Upper lobe of right lung (tissue), 1 donor: ENCODE measurements around the gene SYNPO. TPM values are rescaled to one million over a fixed set of nuclear protein-coding genes. Genes with fewer than 3 reads are reported as not detected.

ENCODE experiments used
- ATAC-seq: fragments of 200-7000 bp; cut with Tn5 transposase; one replicate; pipeline ENCODE4 v1.9.1; 2020; ENCODE audit warnings: mild to moderate bottlenecking, moderate library complexity
- DNase-seq: peaks from one replicate; pipeline ENCODE4 v3.0.0-alpha.2; 2020
- H3K27ac ChIP-seq: fragments of 200-600 bp; one replicate; pipeline ENCODE4 v1.8.0; 2022
- H3K27me3 ChIP-seq: fragments of 200-600 bp; one replicate; pipeline ENCODE4 v1.8.0; 2022; ENCODE audit warnings: mild to moderate bottlenecking
- H3K36me3 ChIP-seq: fragments of 200-600 bp; one replicate; pipeline ENCODE4 v1.8.0; 2022
- H3K4me1 ChIP-seq: fragments of 200-600 bp; one replicate; pipeline ENCODE4 v1.8.0; 2022
- H3K4me3 ChIP-seq: fragments of 200-600 bp; one replicate; pipeline ENCODE4 v1.8.0; 2022; ENCODE audit warnings: mild to moderate bottlenecking
- H3K9me3 ChIP-seq: fragments of 200-600 bp; one replicate; pipeline ENCODE4 v1.8.0; 2022
- intact Hi-C: fragments of 100-400 bp; cut with DNase I; formaldehyde crosslinking; loops from one replicate; pipeline ENCODE4 v1.11.0; 2022
- total RNA-seq: library from RNA; stranded (reverse); fragmentation: NEBNext Ultra II Directional; extraction: Animal tissue kit (Norgen Biotek cat#: 25700); gene quantifications from one replicate; pipeline ENCODE4 v1.2.1, GENCODE V29; 2021
- TF ChIP-seq, protein P1 (sequence below): fragments of 200-600 bp; IDR thresholded peaks from one replicate; pipeline ENCODE4 v1.8.0; 2022; ENCODE audit warnings: antibody characterized with exemption
- donor health status: DM: no; HTN: yes; CAD: no; lungs with severe emphysema.

The SYNPO gene
- total RNA-seq, 1 donor from 2014 or later, result 151 TPM

DNA sequence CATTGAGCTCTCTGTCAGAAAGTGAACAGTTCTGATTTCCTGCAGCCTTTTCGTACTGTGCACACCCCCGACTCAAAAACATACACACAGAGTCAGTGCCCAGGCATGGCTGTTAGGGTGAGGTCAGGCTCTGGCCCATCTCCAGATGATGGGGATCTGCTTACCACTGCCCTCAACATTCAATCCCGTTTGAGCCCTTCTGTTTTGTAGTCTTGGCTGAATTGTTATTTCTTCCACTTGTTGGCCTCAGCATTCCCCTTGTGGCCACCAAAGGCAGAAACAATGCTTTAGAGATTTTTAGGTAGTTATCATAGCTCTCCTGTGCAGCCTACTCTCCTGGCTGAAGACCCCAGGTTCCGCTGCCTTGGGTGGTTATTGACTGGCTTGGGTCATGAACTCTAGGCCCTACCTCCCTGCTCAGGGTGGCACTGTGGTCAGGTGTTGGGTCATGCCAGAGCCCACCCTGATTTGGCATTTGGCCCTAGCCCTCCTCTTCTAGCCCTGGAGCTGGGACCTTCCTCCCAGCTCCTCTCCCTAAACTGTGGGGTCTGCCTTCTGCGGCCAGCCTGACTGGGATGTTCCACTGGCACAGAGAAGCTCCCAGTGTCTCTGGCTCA lies 12.8 kb downstream of the SYNPO start:
- Histone ChIP-seq H3K36me3 (peaks cover 28% of the 10 kb centered on the region), H3K27me3 (no peaks in the 10 kb centered on the region), H3K4me3 (no peak overlapping the region), H3K9me3 (no peaks in the 10 kb centered on the region), H3K27ac (peak overlapping the region; percentile 47), H3K4me1 (peaks cover 23% of the 10 kb centered on the region)
- intact Hi-C loops, result no loop called here
- no peak for DNase-seq
- TF ChIP-seq, protein P1, sequence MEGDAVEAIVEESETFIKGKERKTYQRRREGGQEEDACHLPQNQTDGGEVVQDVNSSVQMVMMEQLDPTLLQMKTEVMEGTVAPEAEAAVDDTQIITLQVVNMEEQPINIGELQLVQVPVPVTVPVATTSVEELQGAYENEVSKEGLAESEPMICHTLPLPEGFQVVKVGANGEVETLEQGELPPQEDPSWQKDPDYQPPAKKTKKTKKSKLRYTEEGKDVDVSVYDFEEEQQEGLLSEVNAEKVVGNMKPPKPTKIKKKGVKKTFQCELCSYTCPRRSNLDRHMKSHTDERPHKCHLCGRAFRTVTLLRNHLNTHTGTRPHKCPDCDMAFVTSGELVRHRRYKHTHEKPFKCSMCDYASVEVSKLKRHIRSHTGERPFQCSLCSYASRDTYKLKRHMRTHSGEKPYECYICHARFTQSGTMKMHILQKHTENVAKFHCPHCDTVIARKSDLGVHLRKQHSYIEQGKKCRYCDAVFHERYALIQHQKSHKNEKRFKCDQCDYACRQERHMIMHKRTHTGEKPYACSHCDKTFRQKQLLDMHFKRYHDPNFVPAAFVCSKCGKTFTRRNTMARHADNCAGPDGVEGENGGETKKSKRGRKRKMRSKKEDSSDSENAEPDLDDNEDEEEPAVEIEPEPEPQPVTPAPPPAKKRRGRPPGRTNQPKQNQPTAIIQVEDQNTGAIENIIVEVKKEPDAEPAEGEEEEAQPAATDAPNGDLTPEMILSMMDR, result no peak
- no peak for ATAC-seq

DNA sequence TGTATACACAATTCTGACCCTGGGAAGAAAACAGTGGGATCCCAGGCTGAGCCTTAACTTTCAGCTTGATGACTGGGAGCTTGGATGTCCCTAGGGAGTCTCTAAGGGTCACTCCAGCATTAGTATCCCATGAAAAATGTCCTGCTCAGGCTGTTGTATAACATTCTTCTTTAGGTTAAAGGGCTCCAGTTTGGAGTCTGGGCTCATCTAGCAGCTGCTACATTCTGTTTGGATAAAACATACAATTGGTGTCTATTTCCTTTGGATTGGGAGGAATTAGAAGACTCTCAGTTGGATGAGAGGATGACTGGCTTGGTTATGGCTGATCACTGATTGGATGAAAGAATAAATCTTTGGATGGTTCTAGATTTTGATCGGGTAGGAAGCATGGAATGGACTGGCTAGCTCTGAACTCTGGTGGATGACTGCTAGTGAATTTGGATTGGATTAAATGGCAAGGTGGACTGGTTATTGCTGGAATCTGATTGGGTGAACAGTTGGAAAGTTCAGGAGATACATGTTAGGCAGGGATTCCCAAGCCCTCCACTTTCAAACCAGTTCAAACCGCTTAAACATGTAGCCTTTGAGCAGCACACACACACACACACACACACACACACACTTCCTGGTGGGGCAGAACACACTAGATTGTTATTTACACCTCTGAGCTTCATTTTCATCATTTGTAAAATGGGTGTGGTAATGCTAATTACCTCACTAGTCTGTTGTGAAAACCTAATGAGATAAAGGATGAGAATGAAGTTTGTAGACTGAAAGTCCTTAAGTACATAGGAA lies 13.5 kb downstream of the SYNPO start:
- DNase-seq (no peak), ATAC-seq (no peak)
- Histone ChIP-seq H3K4me1 (peaks cover 23% of the 10 kb centered on the region), H3K36me3 (peaks cover 21% of the 10 kb centered on the region), H3K4me3 (no peak overlapping the region), H3K27ac (peak overlapping the region; percentile 47), H3K9me3 (no peaks in the 10 kb centered on the region), H3K27me3 (no peaks in the 10 kb centered on the region)
- intact Hi-C loops, result no loop called here
- TF ChIP-seq, protein P1, result no peak

DNA sequence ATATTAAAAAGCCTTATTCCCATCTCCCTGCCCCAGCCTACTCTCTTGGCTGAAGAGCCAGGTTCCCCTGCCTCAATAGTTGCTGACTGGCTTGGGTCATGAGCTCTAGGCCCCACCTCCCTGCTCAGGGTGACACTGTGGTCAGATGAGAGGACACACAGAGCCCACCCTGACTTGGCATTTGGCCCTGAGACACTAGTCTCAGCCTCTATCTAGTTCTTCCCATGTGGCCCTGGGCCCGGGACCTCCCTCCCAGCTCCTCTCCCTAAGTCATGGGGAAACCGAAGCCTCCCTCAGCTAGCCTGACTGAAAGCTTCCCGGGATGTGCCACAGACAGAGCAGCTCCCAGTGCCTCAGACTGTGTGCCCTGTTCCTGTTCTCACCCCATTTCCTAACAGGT lies 14.8 kb downstream of the SYNPO start:
- Histone ChIP-seq H3K36me3 (peaks cover 11% of the 10 kb centered on the region), H3K4me3 (no peak overlapping the region), H3K27me3 (no peaks in the 10 kb centered on the region), H3K4me1 (peaks cover 25% of the 10 kb centered on the region), H3K9me3 (no peaks in the 10 kb centered on the region), H3K27ac (no peak overlapping the region)
- intact Hi-C loops, result loop anchor here (5.0 kb wide), 1 partner anchor 93 kb away; no protein-coding TSS in a partner anchor
- TF ChIP-seq, protein P1, result no peak
- ATAC-seq (no peak), DNase-seq (no peak)

DNA sequence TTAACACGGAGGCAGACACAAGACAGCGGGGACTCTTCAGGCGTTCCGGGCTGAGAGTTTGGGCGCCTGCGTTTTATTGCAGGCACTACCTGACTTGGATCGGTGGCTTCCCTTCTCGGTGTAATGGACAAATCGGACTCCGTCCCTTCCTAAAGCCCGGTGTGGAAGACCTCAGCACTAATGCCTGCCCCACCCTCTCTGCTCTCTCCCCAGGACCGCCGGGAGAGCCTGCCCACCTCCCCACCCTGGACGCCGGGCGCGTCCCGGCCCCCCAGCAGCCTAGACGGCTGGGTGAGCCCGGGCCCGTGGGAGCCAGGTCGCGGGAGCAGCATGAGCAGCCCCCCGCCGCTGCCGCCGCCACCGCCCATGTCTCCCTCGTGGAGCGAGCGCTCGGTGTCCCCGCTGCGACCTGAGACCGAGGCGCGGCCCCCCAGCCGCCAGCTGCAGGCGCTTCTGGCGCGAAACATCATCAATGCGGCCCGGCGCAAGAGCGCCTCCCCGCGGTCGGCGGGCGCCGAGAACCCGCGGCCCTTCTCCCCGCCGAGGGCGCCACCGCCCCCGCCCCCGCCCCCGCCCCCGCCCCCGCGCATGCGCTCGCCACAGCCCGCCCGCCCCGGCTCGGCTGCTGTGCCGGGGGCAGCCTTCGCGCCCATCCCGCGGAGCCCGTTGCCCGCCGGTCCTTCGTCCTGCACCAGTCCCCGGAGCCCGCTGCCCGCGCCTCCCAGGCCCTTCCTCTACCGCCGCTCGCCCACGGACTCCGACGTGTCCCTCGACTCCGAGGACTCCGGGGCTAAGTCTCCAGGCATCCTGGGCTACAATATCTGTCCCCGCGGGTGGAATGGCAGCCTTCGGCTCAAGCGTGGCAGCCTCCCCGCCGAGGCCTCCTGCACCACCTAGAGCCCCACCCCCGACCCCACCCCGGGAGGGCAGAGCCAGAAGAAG lies 16.0 kb downstream of the SYNPO start:
- peaks cover 25% of the 10 kb centered on the region for H3K4me1 ChIP-seq
- intact Hi-C loops, result loop anchor here (5.0 kb wide), 1 partner anchor 94 kb away; no protein-coding TSS in a partner anchor
- no peaks in the 10 kb centered on the region for H3K27me3 ChIP-seq
- no peaks in the 10 kb centered on the region for H3K9me3 ChIP-seq
- TF ChIP-seq, protein P1, result peak; percentile 62
- H3K27ac ChIP-seq, result peak overlapping the region; percentile 70
- ATAC-seq, result peak; percentile 82
- H3K4me3 ChIP-seq, result peak overlapping the region; percentile 55
- H3K36me3 ChIP-seq, result no peaks in the 10 kb centered on the region
- DNase-seq, result peak; percentile 87

DNA sequence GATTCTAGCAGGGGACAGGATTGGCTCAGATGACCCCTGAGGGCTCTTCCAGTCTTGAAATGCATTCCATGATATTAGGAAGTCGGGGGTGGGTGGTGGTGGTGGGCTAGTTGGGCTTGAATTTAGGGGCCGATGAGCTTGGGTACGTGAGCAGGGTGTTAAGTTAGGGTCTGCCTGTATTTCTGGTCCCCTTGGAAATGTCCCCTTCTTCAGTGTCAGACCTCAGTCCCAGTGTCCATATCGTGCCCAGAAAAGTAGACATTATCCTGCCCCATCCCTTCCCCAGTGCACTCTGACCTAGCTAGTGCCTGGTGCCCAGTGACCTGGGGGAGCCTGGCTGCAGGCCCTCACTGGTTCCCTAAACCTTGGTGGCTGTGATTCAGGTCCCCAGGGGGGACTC lies 17.7 kb downstream of the SYNPO start:
- TF ChIP-seq, protein P1, result no peak
- Histone ChIP-seq H3K4me1 (peaks cover 21% of the 10 kb centered on the region), H3K27me3 (no peaks in the 10 kb centered on the region), H3K4me3 (no peak overlapping the region), H3K36me3 (no peaks in the 10 kb centered on the region), H3K9me3 (no peaks in the 10 kb centered on the region), H3K27ac (peak overlapping the region; percentile 18)
- ATAC-seq (no peak), DNase-seq (peak; percentile 5)
- intact Hi-C loops, result loop anchor here (5.0 kb wide), 1 partner anchor 96 kb away; no protein-coding TSS in a partner anchor
